Inflammatory macrophage treated with lipopolysaccharide for 1 hour (primary cell): Measurements from ENCODE around the gene DUOXA2.

Experiments used
- DNase-seq, 2 donors: peaks; one replicate each; pipeline ENCODE4 v3.0.0-alpha.2; 2020 to 2022

DUOXA2 gene

DNA sequence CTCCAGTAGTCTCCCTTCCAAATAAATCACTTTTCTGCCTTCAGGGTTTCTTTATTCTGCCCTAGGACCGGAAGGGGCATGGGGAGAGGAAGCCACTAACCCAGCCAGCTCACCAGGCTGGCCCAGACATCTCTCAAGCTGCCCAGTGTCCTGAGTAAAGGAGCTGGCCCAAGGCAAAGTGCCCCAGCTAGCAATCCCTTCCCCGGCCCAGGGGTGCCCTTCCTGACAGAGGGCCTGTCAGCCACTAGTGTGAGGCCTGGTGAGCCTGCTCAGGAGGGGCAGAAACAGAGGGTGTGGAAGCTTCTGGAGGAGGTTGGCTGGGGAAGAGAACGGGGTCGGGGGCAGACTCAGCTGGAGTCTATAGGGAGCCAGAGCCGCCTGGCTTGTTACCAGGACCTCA, 51.4 kb downstream of the DUOXA2 start:
- DNase-seq, result no peak

DNA sequence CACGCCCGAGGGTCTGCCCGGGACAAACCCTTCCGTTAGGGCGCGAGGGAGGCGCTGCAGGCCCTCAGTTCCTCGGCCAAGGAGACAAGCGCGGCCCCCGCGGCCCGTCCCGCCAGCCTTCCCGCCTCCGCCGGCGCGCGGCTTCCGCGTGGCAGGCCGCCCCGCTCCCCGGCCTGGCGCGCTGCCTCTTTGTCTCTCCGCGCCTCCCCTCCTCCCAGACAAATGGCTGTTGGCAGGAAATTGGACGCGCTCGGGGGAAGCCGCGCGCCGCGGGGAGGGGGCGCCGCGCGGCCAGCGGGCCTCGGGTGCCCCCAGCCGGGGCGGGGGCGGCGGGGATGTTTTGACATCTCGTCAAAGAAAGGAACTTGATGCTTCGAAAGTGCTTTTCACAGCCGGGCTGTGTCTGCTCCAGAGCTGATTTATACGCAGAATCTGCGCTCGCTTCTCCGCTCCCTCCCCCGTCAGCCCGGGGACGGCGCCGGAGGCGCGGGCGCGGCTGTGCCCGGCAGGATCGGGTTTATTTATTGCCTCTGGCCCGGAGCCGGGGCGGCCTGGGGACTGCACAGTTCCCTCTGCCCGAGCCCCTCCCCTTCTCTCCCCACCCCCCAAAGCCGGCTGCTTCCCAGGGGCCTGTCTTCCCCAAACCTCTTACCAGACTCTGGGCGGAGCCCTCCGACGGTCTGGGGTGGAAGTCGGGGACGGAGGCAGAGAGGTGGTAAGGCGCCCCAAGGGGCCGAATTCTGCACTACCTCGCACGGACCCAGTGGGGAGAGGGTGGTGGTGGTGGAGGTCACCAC, 52.9 kb downstream of the DUOXA2 start:
- peak; percentile 84 to 86 for DNase-seq

DNA sequence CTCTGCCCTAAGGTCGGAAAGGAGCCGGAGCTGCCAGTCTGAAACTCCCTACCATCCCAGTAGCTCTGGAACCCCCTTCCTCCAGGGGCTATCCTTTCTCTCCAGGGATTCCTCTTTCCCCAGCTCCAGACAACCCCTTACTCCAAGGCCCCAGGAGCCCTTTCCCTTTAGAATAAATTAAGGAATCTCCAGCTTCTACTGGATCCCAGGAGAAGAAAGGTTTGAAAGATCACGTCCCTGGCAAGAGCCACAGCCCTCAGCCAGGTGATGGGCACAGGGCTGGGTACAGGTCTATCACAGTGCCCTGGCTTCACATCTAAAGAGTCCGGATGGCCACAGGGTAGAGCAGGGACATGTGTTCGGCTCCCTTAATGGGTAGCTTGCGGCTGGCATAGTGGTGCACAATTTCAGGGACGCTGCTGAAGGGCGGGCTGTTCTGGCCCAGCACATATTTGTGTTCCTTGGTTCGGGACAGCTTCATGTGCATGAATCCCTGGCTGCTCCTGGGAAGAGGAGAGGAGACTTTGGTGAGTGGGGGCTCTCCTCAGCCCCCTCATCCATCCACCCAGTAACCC, 53.6 kb downstream of the DUOXA2 start:
- DNase-seq, result no peak
